Chondrocyte (in vitro differentiated cells): Measurements from ENCODE around the gene GNGT2. TPM values are rescaled to one million over a fixed set of nuclear protein-coding genes. Genes with fewer than 3 reads are reported as not detected.

Experiments
- DNase-seq: peaks from one replicate; pipeline ENCODE4 v3.0.0; 2021; ENCODE audit warnings: mixed read lengths, low spot score
- H3K27ac Mint-ChIP-seq: one replicate; pipeline ENCODE4 v1.8.0; 2021; ENCODE audit warnings: mild to moderate bottlenecking, moderate library complexity, mixed read lengths; ENCODE audit not compliant: unreplicated experiment
- H3K27me3 Mint-ChIP-seq: 2 replicates; pipeline ENCODE4 v1.8.0; 2021; ENCODE audit warnings: low read depth, mixed read lengths
- H3K36me3 Mint-ChIP-seq: 2 replicates; pipeline ENCODE4 v1.8.0; 2021; ENCODE audit warnings: low read depth, mixed read lengths
- H3K4me1 Mint-ChIP-seq: 2 replicates; pipeline ENCODE4 v1.8.0; 2021; ENCODE audit warnings: low read depth, mild to moderate bottlenecking, mixed read lengths
- H3K4me3 Mint-ChIP-seq: one replicate; pipeline ENCODE4 v1.8.0; 2021; ENCODE audit warnings: mild to moderate bottlenecking, moderate library complexity, mixed read lengths; ENCODE audit not compliant: unreplicated experiment
- H3K9me3 Mint-ChIP-seq: 2 replicates; pipeline ENCODE4 v1.8.0; 2021; ENCODE audit warnings: low read depth, mixed read lengths
- CTCF ChIP-seq: fragments of 200-600 bp; sonication (generic); IDR thresholded peaks from 2 replicates; pipeline ENCODE4 v1.5.0; 2021; ENCODE audit warnings: antibody characterized with exemption, mild to moderate bottlenecking, moderate library complexity
- total RNA-seq: library from RNA; stranded (reverse); gene quantifications from 3 replicates; pipeline ENCODE4 v1.2.1, GENCODE V29; 2021

GNGT2 gene
- total RNA-seq, 1 donor from 2014 or later: not detected

- H3K36me3 Mint-ChIP-seq: no peaks in the 10 kb centered on the region
- H3K4me3 Mint-ChIP-seq: no peak overlapping the region
- no peak overlapping the region for H3K27ac Mint-ChIP-seq
- no peak for TF ChIP-seq CTCF
- H3K9me3 Mint-ChIP-seq: no peaks in the 10 kb centered on the region
- DNase-seq: no peak
- H3K27me3 Mint-ChIP-seq: no peaks in the 10 kb centered on the region
- no peaks in the 10 kb centered on the region for H3K4me1 Mint-ChIP-seq
Observed at GRCh38 chr17:49200423-49201083, 9.8 kb downstream of the GNGT2 start.

- DNase-seq: no peak
- no peaks in the 10 kb centered on the region for H3K9me3 Mint-ChIP-seq
- H3K27me3 Mint-ChIP-seq: no peaks in the 10 kb centered on the region
- H3K4me3 Mint-ChIP-seq: no peak overlapping the region
- no peak for TF ChIP-seq CTCF
- H3K36me3 Mint-ChIP-seq: no peaks in the 10 kb centered on the region
- no peak overlapping the region for H3K27ac Mint-ChIP-seq
- H3K4me1 Mint-ChIP-seq: peaks cover 9% of the 10 kb centered on the region
Observed at GRCh38 chr17:49198211-49198610, 12.2 kb downstream of the GNGT2 start.

- no peak overlapping the region for H3K4me3 Mint-ChIP-seq
- H3K4me1 Mint-ChIP-seq: peaks cover 12% of the 10 kb centered on the region
- TF ChIP-seq CTCF: no peak
- H3K27ac Mint-ChIP-seq: no peak overlapping the region
- H3K27me3 Mint-ChIP-seq: no peaks in the 10 kb centered on the region
- no peaks in the 10 kb centered on the region for H3K36me3 Mint-ChIP-seq
- no peaks in the 10 kb centered on the region for H3K9me3 Mint-ChIP-seq
- DNase-seq: no peak
Observed at GRCh38 chr17:49197346-49197998, 12.9 kb downstream of the GNGT2 start.

- TF ChIP-seq CTCF: no peak
- no peak for DNase-seq
- no peaks in the 10 kb centered on the region for H3K36me3 Mint-ChIP-seq
- no peak overlapping the region for H3K4me3 Mint-ChIP-seq
- no peak overlapping the region for H3K27ac Mint-ChIP-seq
- H3K9me3 Mint-ChIP-seq: no peaks in the 10 kb centered on the region
- no peaks in the 10 kb centered on the region for H3K27me3 Mint-ChIP-seq
- H3K4me1 Mint-ChIP-seq: peaks cover 15% of the 10 kb centered on the region
Observed at GRCh38 chr17:49196520-49196919, 13.9 kb downstream of the GNGT2 start.

- DNase-seq: no peak
- no peak overlapping the region for H3K4me3 Mint-ChIP-seq
- H3K27me3 Mint-ChIP-seq: no peaks in the 10 kb centered on the region
- no peak for TF ChIP-seq CTCF
- H3K9me3 Mint-ChIP-seq: no peaks in the 10 kb centered on the region
- no peaks in the 10 kb centered on the region for H3K36me3 Mint-ChIP-seq
- peaks cover 16% of the 10 kb centered on the region for H3K4me1 Mint-ChIP-seq
- peak overlapping the region; percentile 47 for H3K27ac Mint-ChIP-seq
Observed at GRCh38 chr17:49195751-49196150, 14.6 kb downstream of the GNGT2 start.
